ENCODE measurements around the gene TNFRSF1A.
"Not testable (repeated sequence)": the region's sequence is repeated elsewhere in the genome, so short reads cannot be mapped to it uniquely, and the experiment has no call there.

The TNFRSF1A gene

DNA sequence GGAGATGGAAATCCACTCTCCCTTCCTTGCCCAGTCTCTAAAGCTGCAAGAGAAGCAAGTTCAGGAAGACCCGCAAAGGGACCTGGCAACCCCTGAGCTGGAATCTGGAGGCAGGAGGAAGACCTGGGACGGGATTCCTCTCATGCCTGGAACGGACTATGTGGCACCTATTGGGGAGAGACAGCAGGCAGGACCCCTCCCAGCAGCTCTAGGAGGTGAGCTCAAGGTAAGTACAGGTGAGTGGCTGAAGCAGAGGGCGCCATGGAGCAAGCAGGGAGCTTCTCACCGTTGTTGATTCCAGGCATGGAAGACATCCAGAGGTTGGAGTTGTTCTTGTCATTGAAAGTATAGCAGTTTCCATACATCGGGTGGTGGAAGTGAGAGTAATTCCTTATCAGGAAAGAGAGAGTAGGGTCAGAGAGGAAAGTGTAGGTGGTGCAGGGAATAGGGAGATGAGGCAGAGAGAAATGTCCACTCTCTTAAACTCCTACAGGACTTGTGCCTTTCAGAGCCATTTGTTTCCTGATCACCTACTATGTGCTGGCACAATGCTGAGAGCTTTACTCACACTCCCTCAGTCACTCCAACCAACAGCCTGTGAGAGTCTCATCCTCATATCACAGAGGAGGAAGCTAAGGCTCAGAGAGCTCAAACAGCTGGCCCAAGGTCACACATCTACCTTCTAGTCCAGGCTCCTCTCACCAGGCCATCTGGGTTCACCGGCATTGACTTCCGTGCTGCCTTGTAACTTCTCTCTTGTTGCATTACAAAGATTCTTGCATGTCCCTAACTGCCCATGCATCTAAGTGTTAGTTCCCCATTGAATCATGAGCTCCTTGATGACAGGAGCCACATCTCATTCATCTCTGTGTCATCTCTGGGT lies 13.9 kb upstream of the TNFRSF1A start:
- no peak for DNase-seq

DNA sequence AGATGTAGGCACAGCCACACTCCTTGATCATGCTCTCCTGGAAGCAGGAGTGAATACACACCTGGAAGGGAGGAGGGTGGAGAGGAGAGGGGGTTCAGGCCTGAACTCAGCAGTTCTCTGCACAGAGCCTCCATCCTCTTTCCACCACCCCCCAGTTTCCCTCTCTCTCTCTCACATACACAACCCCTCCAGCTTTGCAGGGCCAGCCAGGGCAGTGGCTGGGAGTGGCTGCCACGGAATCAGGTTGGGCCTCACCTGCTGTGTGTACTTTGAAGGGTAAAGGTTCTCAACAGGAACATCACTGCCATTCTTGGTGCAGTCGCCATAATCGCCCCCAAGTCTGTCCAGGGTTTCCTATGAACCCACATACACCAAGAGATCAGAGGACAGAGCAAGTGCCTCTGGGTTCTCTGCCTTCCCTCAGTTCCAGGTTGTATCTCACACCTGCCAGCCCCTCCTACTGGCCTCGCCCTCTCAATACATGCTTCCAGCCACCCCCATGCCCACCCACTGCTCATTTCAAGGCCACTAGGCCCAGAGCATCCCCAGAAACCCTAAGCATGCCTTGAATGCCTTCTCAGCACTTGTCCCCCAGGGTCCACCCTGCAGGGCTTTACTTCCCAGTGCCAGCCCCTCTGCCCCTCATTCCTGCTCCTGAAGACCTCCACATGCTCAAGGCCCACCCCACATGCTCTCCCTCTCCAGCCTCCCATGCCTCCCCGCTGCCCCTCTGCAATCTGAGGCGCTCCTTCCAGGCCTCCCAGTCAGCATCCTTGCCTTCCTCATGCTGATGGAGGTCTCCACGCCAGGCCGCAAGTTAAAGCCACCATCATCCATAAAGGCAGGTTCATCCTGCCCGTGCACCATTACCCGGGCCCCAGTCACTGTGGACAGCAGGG lies 12.9 kb upstream of the TNFRSF1A start:
- no peak for DNase-seq

DNA sequence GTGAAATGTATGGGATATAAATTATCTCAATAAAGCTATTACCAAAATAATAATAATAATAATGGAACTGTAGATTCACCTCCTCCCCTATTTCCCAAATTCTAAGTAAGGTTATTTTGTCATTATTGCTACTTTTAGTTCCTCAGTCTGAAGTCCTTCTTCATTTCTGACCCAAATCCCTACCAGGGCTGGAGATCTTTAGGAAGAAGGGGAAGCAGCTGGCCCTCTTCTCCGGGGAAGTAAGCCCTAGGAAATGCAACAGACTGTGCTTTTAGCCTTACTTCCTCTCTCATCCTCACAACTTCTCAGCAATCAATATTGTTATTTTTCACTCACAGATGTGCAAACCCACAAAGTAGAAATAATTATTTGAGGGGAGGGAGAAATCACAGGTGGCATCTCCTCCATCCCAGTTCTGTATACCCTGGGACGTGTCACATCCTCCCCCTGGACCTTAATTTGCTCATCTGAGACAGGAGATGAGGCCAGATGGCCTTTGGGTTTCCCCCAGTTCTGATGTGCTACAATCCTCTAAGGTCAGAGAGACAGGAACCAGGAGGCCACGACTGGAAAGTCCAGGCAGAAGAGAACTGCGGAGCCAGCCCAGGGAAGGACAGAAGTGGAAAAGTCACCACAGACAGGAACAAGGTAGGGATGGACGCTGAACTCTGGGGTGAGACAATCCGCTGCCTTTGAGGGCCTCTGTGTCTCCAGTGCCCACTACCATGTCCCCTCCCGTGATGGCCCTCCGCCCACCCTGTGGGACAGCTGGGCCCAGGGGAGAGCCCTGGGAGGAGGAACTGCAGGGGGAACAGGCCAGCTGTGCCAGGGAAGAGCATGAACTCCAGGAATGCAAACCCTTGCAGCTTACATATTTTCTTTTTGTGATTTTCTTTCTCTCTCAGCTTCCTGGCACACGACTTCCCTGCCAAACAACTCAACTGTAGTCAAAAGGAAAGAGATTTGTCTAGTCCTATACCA lies 10.6 kb upstream of the TNFRSF1A start:
- no peak for DNase-seq

DNA sequence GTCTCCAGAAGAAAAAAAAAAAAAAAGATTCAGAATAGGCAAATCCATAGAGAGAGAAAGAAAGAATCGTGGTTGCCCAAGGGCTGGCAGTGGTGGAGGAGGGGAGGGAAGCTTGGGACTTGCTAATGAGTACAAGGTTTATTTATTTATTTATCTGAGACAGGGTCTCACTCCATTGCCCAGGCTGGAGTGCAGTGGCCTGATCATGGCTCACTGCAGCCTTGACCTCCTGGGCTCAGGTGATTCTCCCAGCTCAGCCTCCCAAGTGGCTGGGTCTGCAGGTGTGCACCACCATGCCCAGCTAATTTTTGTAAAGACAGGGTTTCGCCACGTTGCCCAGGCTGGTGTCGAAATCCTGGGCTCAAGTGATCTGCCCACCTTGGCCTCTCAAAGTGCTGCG lies 9.7 kb upstream of the TNFRSF1A start:
- DNase-seq = no peak

DNA sequence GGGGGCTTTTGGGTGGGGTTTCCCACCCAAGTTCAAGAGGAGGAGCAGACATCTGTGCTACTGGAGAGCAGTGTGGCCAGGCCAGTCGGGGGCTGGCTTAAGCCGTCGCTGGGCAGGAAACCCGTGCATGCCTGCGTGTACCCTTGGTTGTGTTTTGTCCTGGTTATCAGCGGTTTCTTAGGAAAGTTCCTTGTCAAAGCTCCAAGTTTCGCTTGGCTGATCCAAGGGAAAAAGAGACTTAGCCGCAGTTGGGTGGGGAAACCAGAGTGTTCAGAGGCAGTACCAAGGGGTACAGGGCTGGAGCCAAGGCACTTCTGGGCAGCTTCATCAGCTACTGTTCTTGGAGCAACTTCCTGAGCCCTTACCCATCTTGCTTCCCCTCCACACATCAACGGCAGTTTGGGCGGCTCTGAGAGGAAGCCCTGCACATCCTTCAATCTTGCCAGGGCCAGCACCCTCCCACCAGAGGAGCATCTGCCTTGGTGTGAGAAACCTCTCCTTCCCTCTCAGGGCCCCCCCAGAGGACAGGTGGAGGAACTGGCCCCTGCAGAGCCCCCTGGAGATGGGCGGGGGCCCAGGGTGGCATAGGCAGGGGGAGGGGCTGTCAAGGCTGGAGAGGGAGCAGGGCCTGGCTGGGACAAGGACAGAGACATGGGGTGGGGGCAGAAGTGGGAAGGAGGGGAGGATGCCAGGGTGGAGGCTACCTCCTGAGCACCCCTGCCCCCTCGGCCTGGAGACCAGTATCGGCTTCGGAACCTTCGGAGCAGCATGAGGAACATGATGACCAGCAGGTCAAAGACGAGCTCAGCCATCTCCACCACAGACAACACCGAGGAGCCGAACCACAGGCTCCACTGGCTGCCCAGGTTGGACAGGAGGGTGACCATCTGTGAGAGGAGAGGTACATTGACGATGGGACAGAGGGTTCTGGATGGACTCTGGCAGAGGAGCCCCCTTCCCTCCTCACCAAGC lies 5.8 kb upstream of the TNFRSF1A start:
- DNase-seq = no peak

DNA sequence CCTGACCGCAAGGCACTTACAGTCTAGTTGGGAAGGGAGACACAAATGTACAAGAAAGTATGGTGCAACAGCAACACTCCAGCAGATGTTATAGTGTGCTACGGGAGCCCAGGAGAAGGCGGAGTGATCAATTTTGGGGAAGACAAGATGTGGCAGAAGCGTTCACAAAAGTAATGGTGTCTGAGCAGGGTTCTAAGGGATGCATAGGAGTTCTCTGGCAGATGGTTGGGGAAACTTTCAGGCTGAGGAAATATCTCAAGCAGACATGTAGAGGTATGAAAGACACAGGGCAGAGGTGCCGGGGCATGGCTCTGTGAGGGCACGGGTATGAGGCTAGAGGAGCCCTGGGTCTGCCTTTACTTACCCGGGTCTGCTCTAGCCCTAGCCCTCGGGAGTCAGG lies 5.1 kb upstream of the TNFRSF1A start:
- DNase-seq = no peak

DNA sequence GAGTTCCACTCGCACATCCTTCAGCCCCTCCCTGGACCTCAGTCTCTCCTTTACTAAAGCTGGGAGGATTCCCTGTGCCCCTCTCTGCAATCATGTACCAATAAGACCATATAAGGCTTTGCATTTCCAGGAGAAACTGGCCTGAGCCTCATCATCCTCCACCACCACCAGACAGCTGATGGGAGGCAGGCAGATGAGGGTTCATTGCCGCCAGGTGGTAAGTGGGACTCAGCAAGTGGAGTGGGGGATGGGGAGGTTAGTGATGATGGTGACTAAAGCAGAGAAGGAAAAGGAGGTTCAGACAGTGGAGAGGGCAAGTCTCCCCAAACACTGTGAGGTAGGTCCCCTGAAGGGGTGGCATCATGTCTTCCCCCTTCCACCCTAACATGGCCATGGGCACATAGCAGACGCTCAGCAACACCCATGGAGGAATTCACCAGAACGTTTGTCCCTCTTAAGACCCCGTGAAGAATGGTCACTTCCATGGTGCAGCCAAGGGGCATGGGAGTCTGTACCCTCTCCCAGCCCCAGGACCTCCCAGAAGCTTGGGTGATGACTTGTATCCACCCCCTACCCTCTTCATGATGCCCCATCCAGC lies 4.5 kb upstream of the TNFRSF1A start:
- no peak for DNase-seq

DNA sequence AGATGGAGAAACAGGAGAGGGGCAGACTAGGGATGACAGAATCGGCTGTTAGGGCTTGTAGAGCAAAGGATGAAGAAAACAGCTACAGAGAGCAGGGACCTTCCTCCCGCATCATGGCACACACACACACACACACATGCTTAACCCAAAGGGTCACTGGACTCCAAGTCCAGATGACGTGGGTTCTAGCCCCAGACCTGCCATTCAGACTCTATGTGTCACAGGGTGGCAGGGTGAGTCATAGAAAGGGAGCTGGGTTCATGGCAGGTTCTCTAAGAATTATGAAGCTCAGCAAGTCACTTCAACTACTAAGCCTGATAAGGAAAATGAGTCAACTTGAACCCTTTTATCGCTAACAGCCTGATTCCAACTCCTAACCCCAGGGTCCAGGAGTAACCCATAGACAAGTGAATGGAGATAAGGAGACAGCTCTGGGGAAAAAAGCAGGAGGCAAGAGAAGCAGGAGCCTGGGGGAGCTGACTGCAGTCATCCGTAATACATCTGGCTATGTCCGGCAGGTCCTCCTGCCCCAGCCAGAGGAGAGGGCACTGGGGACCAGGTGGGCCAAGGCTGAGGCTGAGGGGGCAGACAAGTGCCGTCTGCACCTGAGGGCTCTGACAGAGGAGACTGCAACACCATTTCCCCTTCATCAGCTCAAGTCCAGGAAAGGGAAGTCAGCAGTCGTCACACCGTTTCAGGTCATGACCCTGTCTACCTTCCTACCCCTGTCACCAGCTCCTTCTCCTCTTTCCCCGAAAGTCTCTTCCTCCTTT lies 3.6 kb upstream of the TNFRSF1A start:
- peak; percentile 54 to 55 for DNase-seq

DNA sequence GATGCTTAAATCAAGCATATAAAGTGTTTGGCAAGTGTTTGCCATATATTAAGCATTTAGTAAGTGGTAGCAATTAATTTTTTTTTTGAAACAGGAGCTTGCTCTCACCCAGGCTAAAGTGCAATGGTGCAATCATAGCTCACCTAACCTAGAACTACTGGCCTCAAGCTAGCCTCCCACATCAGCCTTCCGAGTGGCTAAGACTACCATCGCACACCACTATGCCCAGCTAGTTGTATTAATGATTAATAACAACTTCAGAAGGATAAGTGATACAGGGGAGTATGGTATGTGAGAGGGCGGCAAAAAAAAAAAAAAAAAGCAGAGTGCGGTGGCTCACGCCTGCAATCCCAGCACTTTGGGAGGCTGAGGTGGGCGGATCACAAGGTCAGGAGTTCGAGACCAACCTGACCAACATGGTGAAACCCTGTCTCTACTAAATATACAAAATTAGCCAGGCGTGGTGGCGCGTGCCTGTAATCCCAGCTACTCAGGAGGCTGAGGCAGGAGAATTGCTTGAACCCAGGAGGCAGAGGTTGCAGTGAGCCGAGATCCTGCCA lies 2.3 kb upstream of the TNFRSF1A start:
- not testable (repeated sequence) for DNase-seq

DNA sequence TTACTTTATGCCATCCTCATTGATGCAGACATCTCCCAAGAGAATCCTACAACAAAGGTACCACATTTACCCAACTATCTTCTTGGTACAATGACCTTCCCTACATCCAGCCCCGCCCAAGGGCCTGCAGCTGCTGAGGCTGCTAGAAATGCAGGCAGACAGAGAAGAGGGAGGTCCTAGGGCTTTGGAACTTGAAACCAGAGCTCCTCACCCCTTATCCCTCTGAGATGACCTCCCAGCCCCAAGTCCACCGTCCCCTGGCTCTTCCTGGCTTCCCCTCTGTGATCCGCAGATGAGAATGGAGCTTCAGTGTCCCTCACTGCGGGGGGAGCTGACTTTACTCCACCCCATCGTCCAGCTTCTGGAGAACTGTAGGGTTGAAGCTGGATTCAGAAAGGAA lies 1.6 kb upstream of the TNFRSF1A start:
- DNase-seq = no peak

DNA sequence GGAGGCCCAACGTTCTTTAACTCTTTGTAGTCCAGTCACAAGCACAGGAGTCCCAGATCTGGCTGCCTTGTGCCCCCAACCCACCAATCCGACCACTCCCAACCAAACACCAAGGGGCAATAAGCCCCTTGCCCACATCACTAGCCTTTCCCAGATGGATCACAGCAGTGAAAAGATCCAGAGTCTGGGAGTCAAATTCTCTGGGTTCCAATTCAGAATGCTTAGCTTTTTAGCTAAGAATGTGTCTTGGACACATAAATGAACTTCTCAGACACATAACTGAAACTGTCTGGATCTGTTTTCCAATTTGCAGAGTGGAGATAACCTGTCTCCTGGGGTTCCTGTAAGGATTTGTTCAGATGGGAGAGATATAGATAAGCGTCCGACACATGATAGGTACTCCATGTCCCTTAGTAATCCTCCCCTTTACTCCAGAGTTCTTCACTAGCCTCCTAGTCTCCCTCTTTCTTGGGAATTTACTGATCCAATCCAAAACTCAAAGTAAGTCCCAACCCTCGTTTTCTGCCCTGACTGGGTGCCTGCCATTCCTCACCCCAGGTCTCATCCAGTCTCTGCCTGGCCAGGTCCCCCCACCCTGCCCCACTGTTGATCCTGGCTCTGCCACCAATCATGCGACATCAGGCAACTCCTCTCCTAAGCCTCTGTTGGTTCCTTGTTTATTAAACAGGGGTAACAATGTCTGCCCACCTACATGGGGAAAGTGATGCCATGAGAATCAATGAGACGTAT lies 439 bp upstream of the TNFRSF1A start:
- no peak for DNase-seq

DNA sequence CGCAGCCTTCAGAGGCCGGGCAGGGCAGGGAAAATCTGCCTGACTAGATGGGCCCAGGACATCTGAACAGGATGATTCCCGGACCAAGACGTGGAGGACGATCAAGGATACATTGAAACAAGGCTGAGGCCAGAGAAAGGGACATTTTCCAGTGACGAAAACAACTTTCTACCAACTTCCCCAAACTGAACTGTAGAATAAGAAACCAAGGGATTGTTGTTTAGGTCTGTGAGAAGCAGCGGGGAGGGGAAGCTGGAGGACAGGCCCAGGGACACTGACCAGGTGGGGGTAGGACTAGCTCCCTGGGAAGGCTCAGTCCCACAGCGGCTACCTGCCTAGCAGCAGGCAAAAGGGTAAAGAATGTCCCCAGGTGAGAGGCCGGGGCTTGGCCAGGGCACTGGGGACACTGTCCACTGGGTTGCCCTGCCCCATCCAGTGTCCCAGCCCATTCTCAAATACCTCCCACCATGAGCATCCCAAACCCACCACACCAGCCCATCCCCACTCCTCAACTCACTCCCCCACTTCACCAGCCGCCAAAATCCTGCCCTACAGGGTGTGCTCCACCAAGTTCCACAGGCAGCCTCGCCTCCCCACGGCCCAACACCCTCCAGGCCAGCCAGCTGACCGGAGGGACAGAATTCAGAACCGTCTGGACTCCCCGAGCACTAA lies 995 bp downstream of the TNFRSF1A start:
- no peak for DNase-seq

DNA sequence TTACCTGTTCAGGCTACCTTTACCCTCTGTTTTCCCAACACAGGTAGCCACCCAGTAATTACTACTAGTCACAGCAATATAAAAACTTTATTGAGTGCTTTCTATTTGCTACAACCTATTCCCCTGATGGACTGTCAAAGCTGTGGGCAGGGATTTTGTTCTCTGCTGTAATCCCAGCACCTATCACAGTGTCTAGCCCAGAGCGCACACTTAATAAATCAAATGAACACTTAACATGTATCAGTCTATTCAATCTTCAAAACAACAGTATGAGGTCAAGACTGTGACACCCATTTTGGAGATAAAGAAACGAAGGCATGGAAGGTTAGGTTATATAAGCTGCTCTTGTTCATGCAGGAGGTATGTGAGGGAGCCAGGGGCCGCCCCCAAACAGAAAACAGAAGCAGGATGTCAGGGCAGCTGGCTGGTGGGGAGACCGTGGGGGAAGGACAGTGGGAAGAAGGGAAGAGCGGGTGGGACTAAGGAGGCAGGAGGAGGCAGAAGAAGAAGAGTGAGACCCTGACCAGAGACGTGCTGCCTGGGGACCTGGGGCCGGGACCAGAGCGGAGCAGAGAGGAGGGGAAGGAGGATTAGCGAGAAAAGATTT lies 1.7 kb downstream of the TNFRSF1A start:
- no peak for DNase-seq

DNA sequence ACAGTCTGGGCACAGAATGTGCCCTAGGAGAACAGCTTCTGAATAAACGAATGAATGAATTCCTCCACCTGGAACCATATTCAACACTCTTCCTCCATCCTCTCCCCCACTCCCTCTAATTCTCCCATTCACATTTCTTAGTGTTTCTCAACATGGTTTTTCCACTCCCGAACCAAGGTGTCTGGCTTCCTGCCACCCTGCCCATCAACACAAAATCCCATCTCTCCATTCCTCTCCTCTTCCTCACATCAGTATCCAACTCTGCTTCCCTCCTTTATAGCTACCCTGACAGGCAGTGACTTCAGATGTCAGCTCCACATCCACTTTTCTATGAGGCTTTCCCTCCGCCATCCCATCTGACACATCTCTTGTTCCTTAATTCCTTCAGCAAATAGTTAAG lies 2.9 kb downstream of the TNFRSF1A start:
- no peak for DNase-seq

DNA sequence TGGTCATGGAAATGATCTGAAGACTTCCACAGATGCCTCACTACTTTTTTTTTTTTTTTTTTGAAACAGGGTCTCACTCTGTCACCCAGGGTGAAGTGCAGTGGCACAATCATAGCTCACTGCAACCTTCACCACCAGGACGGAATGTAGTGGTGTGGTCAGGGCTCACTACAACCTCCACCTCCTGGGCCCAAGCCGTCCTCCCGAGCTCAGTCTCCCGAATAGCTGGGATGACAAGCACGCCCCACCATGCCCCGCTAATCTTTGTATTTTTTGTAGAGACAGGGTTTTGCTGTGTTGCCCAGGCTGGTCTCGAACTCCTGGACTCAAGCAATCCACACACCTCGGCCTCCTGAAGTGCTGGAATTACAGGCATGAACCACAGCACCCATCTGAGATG lies 3.3 kb downstream of the TNFRSF1A start:
- DNase-seq = not testable (repeated sequence)

DNA sequence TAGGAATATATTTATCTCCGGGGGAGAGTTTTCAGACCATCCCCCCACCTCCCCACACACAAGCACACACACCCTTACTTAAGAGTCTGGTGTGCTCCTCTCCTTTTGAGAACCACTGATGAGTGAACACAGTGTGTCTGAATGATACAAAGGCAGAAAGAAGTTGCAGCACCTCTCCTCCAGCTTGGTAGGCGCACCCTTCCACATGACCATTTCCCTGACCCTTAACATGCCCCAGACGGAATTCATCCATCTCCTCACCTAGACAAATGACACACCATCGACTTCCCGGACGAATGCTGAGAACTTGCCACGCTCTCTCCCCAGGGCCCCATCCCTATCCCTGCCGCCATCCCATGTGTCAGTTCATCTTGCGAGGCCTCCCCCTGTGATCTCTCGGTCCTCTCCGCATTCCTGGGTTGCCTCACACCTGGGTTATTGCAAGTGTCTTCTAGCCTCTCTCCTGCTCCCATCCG lies 3.9 kb downstream of the TNFRSF1A start:
- DNase-seq = no peak

DNA sequence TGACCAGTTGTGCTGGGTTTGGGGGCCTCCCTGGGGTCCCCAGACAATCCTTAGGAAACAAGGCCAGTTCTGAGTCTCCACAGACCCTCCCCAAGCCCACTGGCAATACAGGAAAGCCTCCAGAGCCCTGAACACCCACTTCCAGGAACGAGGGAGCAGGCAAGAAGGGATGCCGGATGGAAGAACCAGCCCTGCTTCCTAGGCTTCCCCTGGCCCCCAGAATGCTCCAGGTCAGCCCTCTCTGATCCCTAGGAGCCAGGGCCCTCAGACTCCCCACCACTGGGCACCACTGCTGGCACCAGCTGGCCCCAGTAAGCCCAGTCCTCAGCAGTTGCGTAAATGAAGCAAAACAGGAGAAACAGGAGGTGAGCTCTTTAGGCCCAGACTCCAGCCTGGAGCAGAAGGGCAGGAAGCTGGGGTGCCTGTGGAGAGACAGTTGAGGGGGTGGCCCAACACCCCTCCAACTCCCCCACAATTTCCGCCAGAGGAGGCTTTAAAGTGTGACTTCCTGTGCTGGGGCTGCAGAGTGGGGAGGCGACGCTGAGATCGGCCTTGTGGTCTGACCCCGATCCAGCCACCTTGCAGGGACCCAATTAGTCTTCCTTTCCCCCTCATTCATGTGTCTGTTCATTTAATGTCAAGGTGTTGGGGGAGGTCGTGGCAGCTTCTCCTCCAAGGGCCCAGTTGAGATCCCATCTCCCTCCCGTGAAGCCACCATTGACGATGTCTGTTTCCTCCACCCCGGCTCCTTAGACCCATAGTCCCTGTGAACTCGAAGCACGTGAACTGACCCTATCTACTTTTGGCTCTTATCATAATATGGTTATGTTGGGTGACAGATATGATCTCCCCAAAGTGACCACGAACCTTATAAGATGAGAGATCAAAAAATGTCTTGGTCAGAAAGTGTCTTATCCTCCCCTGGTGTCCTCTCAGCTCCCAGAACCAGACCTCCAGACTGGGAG lies 4.7 kb downstream of the TNFRSF1A start:
- peak; percentile 45 to 55 for DNase-seq
